ENCODE data around the gene KLF5. TPM values are rescaled to one million over a fixed set of nuclear protein-coding genes. Genes with fewer than 3 reads are reported as not detected.
A peak's percentile ranks its signal among the peaks of the same experiment; 100 is the strongest.

KLF5 gene
- total RNA-seq, 1 experiment from 2014 or later: 2.3 TPM

DNA sequence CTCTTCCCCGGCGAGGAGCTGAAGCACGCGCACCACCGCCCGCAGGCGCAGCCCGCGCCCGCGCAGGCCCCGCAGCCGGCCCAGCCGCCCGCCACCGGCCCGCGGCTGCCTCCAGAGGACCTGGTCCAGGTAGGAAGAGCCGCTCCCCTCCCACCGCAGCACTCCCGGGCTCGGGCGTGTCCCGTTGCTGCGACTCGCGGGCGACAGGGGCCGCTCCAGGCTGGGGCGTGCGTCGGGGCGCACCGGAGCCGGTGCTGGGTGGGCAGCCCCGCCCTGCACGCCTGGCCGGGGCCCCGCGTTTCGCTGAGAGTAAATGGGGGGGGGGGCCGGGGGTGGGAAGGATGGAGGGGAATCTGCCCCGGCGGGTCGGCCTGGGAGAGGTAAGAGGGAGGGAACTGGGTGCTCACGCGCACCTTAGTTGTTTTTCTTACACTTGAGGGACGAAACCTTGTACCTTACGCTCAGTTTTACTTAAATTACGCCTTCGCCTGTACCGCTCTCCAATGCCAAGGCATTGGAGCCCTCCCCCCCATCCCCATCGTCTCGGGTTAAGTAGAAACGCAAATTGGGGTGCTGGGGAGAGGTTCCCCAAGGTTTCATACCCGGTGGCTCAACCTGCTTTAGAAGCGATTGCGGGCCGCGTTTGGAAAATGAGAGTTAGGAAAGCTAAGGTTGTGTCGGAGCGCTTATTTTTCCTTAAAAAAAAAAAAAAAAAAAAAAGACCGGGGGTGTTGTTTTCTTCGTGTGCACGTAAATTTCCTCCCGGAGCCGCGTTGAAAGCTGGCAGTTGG lies 850 bp downstream of the KLF5 start:
- no peak overlapping the region for H3K27ac Mint-ChIP-seq
- POLR2A ChIA-PET: interaction anchor here (1.7 kb wide), 1 partner anchor 16 kb away, joined by 6 read pairs; no protein-coding TSS in a partner anchor
- no peaks in the 10 kb centered on the region for H3K9me3 Mint-ChIP-seq
- H3K4me3 Mint-ChIP-seq: peak overlapping the region; percentile 81
- CTCF ChIA-PET: interaction anchor here (0.6 to 1.3 kb wide), 4 partner anchors 16 to 447 kb away, joined by 4 to 5 read pairs (median 4); no protein-coding TSS in a partner anchor
- ATAC-seq (peak; percentile 62), DNase-seq (ENCODE audit: low spot score) (peak; percentile 78)
- no peaks in the 10 kb centered on the region for H3K36me3 Mint-ChIP-seq
- H3K27me3 Mint-ChIP-seq (ENCODE audit: low read depth): peaks cover 75% of the 10 kb centered on the region
- H3K4me1 Mint-ChIP-seq: peaks cover 67% of the 10 kb centered on the region
- TF ChIP-seq, protein P1, sequence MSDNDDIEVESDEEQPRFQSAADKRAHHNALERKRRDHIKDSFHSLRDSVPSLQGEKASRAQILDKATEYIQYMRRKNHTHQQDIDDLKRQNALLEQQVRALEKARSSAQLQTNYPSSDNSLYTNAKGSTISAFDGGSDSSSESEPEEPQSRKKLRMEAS (CRISPR knock-in tag; IDR thresholded peaks at IDR 0.05): no peak
- no peak for TF ChIP-seq NFATC4 (CRISPR knock-in tag; IDR thresholded peaks at IDR 0.05)

DNA sequence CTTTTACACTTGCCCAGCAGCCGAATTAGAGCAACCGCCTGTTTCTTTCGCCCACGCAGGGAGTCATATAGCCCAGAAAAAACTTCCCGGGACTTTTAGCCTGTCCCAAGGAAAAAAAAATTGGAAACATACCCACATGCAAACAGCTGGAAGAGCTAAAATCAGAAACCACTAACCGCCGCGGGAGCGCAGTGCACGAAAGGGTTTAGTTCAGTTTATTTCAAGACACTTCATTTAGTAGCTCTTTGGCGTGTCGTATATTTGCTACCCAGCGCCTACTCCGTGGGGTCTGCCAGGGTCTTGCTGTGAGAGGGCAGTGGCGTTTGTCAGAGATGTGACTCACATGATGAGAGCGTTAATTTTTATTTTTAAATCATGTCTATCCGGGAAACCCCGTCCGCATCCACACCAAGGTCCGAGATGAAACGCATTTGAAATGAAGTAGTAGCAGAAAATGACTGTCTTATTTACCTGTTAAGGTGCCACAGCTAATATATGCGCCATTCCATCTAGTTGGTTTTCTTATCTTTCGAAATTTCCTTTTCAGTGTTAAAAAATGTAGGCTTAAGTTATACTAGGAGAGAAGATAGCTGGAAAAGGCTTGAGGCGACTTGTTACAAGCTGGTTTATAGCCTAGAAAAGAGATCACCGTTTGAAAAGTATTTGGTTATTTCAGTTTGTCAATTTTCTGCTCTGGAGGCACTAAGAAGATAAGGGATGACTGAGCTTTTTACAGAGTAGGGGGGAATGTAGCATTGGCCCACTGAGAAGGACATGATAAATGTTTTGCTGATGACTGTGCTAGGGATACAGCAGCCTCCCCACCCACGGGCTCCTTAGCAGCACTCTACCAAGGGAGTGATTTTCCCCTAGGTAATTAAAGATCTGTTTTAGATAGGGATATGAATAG lies 1.7 kb downstream of the KLF5 start:
- H3K27me3 Mint-ChIP-seq (ENCODE audit: low read depth): peaks cover 83% of the 10 kb centered on the region
- H3K9me3 Mint-ChIP-seq: no peaks in the 10 kb centered on the region
- POLR2A ChIA-PET: interaction anchor here (1.7 kb wide), 1 partner anchor 15 kb away, joined by 6 read pairs; no protein-coding TSS in a partner anchor
- TF ChIP-seq, protein P2, sequence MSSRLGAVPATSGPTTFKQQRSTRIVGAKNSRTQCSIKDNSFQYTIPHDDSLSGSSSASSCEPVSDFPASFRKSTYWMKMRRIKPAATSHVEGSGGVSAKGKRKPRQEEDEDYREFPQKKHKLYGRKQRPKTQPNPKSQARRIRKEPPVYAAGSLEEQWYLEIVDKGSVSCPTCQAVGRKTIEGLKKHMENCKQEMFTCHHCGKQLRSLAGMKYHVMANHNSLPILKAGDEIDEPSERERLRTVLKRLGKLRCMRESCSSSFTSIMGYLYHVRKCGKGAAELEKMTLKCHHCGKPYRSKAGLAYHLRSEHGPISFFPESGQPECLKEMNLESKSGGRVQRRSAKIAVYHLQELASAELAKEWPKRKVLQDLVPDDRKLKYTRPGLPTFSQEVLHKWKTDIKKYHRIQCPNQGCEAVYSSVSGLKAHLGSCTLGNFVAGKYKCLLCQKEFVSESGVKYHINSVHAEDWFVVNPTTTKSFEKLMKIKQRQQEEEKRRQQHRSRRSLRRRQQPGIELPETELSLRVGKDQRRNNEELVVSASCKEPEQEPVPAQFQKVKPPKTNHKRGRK (CRISPR knock-in tag; IDR thresholded peaks at IDR 0.05; ENCODE audit: borderline replicate concordance): no peak
- TF ChIP-seq, protein P3, sequence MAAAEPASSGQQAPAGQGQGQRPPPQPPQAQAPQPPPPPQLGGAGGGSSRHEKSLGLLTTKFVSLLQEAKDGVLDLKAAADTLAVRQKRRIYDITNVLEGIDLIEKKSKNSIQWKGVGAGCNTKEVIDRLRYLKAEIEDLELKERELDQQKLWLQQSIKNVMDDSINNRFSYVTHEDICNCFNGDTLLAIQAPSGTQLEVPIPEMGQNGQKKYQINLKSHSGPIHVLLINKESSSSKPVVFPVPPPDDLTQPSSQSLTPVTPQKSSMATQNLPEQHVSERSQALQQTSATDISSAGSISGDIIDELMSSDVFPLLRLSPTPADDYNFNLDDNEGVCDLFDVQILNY (CRISPR knock-in tag; IDR thresholded peaks at IDR 0.05): no peak
- TF ChIP-seq TCF7 (CRISPR knock-in tag; IDR thresholded peaks at IDR 0.05; ENCODE audit: low read depth) (no peak), ATF1 (CRISPR knock-in tag; IDR thresholded peaks at IDR 0.05) (no peak), EMX1 (CRISPR knock-in tag; IDR thresholded peaks at IDR 0.05) (no peak), KAT7 (CRISPR knock-in tag; IDR thresholded peaks at IDR 0.05; ENCODE audit: borderline replicate concordance) (no peak)
- no peaks in the 10 kb centered on the region for H3K36me3 Mint-ChIP-seq
- H3K27ac Mint-ChIP-seq: no peak overlapping the region
- H3K4me3 Mint-ChIP-seq: peak overlapping the region; percentile 81
- ATAC-seq (no peak), DNase-seq (ENCODE audit: low spot score) (no peak)
- CTCF ChIA-PET: interaction anchor here (0.6 to 1.0 kb wide), 2 partner anchors 14 to 446 kb away, joined by 3 to 5 read pairs; no protein-coding TSS in a partner anchor
- peaks cover 66% of the 10 kb centered on the region for H3K4me1 Mint-ChIP-seq

DNA sequence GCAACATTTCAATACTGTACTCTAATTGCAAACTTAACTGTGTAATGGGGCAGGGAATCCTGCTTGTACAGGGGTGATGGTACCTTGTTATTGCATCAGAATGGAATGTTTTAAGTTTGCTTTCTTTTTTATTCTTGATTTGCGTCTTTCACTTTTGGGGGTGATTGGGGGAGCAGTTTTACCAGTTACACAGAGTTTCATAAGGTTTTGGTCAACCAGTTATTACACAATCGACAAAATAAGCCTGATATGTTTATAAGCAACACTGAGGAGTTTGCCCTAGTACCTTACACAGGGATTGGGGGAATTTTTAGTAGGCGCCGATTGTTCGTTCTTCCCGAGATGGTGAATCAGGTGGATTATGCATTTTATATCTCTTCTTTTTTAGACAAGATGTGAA lies 2.7 kb downstream of the KLF5 start:
- Mint-ChIP-seq H3K36me3 (no peaks in the 10 kb centered on the region), H3K4me3 (no peak overlapping the region), H3K27me3 (ENCODE audit: low read depth) (peaks cover 80% of the 10 kb centered on the region), H3K27ac (no peak overlapping the region), H3K4me1 (peaks cover 67% of the 10 kb centered on the region), H3K9me3 (no peaks in the 10 kb centered on the region)
- CTCF ChIA-PET: interaction anchor here (0.6 kb wide), 2 partner anchors 224 to 252 kb away, joined by 3 read pairs; no protein-coding TSS in a partner anchor
- POLR2A ChIA-PET: no interaction called here
- no peak for ATAC-seq
- DNase-seq (ENCODE audit: low spot score): no peak
- no peak for TF ChIP-seq NR3C1 (CRISPR knock-in tag; conservative IDR thresholded peaks at IDR 0.05; ENCODE audit: low read depth)
- TF ChIP-seq, protein P4, sequence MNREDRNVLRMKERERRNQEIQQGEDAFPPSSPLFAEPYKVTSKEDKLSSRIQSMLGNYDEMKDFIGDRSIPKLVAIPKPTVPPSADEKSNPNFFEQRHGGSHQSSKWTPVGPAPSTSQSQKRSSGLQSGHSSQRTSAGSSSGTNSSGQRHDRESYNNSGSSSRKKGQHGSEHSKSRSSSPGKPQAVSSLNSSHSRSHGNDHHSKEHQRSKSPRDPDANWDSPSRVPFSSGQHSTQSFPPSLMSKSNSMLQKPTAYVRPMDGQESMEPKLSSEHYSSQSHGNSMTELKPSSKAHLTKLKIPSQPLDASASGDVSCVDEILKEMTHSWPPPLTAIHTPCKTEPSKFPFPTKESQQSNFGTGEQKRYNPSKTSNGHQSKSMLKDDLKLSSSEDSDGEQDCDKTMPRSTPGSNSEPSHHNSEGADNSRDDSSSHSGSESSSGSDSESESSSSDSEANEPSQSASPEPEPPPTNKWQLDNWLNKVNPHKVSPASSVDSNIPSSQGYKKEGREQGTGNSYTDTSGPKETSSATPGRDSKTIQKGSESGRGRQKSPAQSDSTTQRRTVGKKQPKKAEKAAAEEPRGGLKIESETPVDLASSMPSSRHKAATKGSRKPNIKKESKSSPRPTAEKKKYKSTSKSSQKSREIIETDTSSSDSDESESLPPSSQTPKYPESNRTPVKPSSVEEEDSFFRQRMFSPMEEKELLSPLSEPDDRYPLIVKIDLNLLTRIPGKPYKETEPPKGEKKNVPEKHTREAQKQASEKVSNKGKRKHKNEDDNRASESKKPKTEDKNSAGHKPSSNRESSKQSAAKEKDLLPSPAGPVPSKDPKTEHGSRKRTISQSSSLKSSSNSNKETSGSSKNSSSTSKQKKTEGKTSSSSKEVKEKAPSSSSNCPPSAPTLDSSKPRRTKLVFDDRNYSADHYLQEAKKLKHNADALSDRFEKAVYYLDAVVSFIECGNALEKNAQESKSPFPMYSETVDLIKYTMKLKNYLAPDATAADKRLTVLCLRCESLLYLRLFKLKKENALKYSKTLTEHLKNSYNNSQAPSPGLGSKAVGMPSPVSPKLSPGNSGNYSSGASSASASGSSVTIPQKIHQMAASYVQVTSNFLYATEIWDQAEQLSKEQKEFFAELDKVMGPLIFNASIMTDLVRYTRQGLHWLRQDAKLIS (CRISPR knock-in tag; IDR thresholded peaks at IDR 0.05; ENCODE audit: borderline replicate concordance): no peak
- no peak for TF ChIP-seq ZNF138 (CRISPR knock-in tag; conservative IDR thresholded peaks at IDR 0.05)
- TF ChIP-seq, protein P5, sequence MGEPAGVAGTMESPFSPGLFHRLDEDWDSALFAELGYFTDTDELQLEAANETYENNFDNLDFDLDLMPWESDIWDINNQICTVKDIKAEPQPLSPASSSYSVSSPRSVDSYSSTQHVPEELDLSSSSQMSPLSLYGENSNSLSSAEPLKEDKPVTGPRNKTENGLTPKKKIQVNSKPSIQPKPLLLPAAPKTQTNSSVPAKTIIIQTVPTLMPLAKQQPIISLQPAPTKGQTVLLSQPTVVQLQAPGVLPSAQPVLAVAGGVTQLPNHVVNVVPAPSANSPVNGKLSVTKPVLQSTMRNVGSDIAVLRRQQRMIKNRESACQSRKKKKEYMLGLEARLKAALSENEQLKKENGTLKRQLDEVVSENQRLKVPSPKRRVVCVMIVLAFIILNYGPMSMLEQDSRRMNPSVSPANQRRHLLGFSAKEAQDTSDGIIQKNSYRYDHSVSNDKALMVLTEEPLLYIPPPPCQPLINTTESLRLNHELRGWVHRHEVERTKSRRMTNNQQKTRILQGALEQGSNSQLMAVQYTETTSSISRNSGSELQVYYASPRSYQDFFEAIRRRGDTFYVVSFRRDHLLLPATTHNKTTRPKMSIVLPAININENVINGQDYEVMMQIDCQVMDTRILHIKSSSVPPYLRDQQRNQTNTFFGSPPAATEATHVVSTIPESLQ (CRISPR knock-in tag; IDR thresholded peaks at IDR 0.05): no peak
- no peak for TF ChIP-seq ZNF416 (CRISPR knock-in tag; IDR thresholded peaks at IDR 0.05)
- TF ChIP-seq ZBTB21 (CRISPR knock-in tag; IDR thresholded peaks at IDR 0.05; ENCODE audit: borderline replicate concordance): no peak
- no peak for TF ChIP-seq NR2C2 (CRISPR knock-in tag; IDR thresholded peaks at IDR 0.05)
- TF ChIP-seq IRF2 (CRISPR knock-in tag; IDR thresholded peaks at IDR 0.05; ENCODE audit: borderline replicate concordance, low read depth): no peak
- TF ChIP-seq, protein P6, sequence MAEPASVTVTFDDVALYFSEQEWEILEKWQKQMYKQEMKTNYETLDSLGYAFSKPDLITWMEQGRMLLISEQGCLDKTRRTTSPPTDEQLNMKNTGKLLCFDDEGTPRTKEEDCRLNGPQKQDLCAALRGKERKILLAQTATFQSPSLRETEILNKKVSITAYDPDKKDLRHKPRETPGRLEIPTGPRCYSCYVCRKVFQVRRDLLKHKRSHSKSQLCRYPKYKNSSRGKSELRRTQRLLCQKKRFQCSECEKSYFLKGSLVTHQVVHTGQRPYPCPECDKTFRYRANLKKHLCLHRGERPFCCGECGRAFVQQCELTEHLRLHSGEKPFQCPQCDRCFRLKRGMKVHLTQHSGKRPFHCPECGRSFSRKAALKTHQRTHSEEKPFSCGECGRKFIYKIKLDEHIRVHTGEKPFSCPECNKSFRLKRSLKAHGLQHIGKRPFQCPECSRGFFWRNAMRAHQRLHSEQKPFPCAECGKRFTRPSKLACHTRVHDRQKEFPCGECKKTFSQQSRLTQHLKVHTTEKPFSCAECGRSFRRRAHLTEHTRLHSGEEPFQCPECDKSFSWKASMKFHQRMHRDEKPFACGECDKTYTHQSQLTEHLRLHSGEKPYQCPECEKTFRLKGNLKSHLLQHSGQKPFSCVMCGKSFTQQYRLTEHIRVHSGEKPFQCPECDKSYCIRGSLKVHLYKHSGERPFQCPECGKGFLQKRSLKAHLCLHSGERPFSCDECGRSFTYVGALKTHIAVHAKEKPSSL (CRISPR knock-in tag; conservative IDR thresholded peaks at IDR 0.05): no peak
- no peak for TF ChIP-seq JUN (CRISPR knock-in tag; IDR thresholded peaks at IDR 0.05)

Measured in WTC11 (cell line).